ENCODE results near the gene TBCA. TPM values are rescaled to one million over a fixed set of nuclear protein-coding genes. Genes with fewer than 3 reads are reported as not detected.

Gene TBCA
- polyA plus RNA-seq, 1 of the 3 experiments (the other 2 are of a cell fraction): 199 TPM

GRCh38 chr5:77770293-77771005 lies 5.7 kb downstream of the TBCA start:
- H3K36me3 ChIP-seq (replicated peaks in 1 of 2; ENCODE audit: control insufficient read depth in 1 of 2, insufficient read depth in 2 of 2, low read length in 1 of 2): peaks cover 45 to 55% of the 10 kb centered on the region in 2 experiments
- ChIA-PET CTCF (interaction anchor here (0.6 to 1.2 kb wide), 2 partner anchors 13 to 19 kb away, joined by 3 read pairs; no protein-coding TSS in a partner anchor), POLR2A (interaction anchor here (0.6 kb wide), 1 partner anchor 8 kb away, joined by 3 read pairs; no protein-coding TSS in a partner anchor)
- no peak for TF ChIP-seq TEAD4 (IDR thresholded peaks at IDR 0.05; ENCODE audit: borderline replicate concordance, insufficient read depth)
- no peak for TF ChIP-seq RAD21 (IDR thresholded peaks at IDR 0.05; ENCODE audit: low read length)
- no peak for TF ChIP-seq CHD2 (IDR thresholded peaks at IDR 0.05; ENCODE audit: low read length, partially characterized antibody)
- TF ChIP-seq RCOR1 (IDR thresholded peaks at IDR 0.05; ENCODE audit: low read length): no peak
- no peak for TF ChIP-seq GATA2 (CRISPR knock-in tag; IDR thresholded peaks at IDR 0.05)
- TF ChIP-seq FOXJ3 (CRISPR knock-in tag; IDR thresholded peaks at IDR 0.05): no peak
- TF ChIP-seq ZBTB33 (IDR thresholded peaks at IDR 0.05; ENCODE audit: borderline replicate concordance, low read depth): no peak
- no peak for TF ChIP-seq YY1 (IDR thresholded peaks at IDR 0.05; ENCODE audit: low read depth)
- no peak for TF ChIP-seq FOXM1 (IDR thresholded peaks at IDR 0.05; ENCODE audit: low read depth)
- no peak for TF ChIP-seq SMC3 (IDR thresholded peaks at IDR 0.05; ENCODE audit: low read depth, low read length)
- H3F3A ChIP-seq (replicated peaks; ENCODE audit: insufficient read depth): no peaks in the 10 kb centered on the region
- peaks cover 89% of the 10 kb centered on the region for H4K20me1 ChIP-seq (ENCODE audit: insufficient read depth)
- WGBS (ENCODE audit: low lambda C conversion rate): 94% methylated on average over 4 of the region's 4 CpGs
- H3K79me2 ChIP-seq (ENCODE audit: insufficient read depth): peaks cover 98% of the 10 kb centered on the region
- no peak overlapping the region for H3K9ac ChIP-seq
- no peaks in the 10 kb centered on the region for H3K9me3 ChIP-seq
- H3K27me3 ChIP-seq (ENCODE audit: insufficient read depth): no peaks in the 10 kb centered on the region
- no peak overlapping the region for H3K27ac ChIP-seq (ENCODE audit: low read depth in 2 of 2, low read length in 1 of 2)
- H3K4me3 ChIP-seq (ENCODE audit: low read depth in 2 of 2, low read length in 1 of 2): no peak overlapping the region
- H3K9me2 ChIP-seq: no peaks in the 10 kb centered on the region
- H3K4me1 ChIP-seq (ENCODE audit: control insufficient read depth in 1 of 2, insufficient read depth in 2 of 2, low read depth in 1 of 2, low read length in 1 of 2): peaks cover 0 to 13% of the 10 kb centered on the region in 2 experiments; a peak in 3 of 4 replicates
- no peak overlapping the region for H2AFZ ChIP-seq (ENCODE audit: low read depth)
- DNase-seq: no peak
- H3K4me2 ChIP-seq: no peak overlapping the region

GRCh38 chr5:77768978-77769377 lies 7.2 kb downstream of the TBCA start:
- no peak overlapping the region for H3K27ac ChIP-seq (ENCODE audit: low read depth in 2 of 2, low read length in 1 of 2)
- ChIA-PET CTCF (no interaction called here), POLR2A (no interaction called here)
- TF ChIP-seq, protein P1, sequence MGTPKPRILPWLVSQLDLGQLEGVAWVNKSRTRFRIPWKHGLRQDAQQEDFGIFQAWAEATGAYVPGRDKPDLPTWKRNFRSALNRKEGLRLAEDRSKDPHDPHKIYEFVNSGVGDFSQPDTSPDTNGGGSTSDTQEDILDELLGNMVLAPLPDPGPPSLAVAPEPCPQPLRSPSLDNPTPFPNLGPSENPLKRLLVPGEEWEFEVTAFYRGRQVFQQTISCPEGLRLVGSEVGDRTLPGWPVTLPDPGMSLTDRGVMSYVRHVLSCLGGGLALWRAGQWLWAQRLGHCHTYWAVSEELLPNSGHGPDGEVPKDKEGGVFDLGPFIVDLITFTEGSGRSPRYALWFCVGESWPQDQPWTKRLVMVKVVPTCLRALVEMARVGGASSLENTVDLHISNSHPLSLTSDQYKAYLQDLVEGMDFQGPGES (IDR thresholded peaks at IDR 0.05; ENCODE audit: low read depth, low read length): no peak
- TF ChIP-seq EP300 (IDR thresholded peaks at IDR 0.05; ENCODE audit: borderline replicate concordance in 1 of 2, low read depth in 1 of 2, low read length in 1 of 2): no peak
- no peak for TF ChIP-seq GATA2 (CRISPR knock-in tag; IDR thresholded peaks at IDR 0.05)
- no peak for TF ChIP-seq REST (IDR thresholded peaks at IDR 0.05; ENCODE audit: low read depth, low read length)
- H3K4me1 ChIP-seq (ENCODE audit: control insufficient read depth in 1 of 2, insufficient read depth in 2 of 2, low read depth in 1 of 2, low read length in 1 of 2): no peaks in the 10 kb centered on the region; a peak in 3 of 4 replicates
- H4K20me1 ChIP-seq (ENCODE audit: insufficient read depth): peaks cover 85% of the 10 kb centered on the region
- peaks cover 49 to 57% of the 10 kb centered on the region in 2 experiments for H3K36me3 ChIP-seq (replicated peaks in 1 of 2; ENCODE audit: control insufficient read depth in 1 of 2, insufficient read depth in 2 of 2, low read length in 1 of 2)
- no peak for DNase-seq
- no peaks in the 10 kb centered on the region for H3F3A ChIP-seq (replicated peaks; ENCODE audit: insufficient read depth)
- H3K4me2 ChIP-seq: no peak overlapping the region
- H3K4me3 ChIP-seq (ENCODE audit: low read depth in 2 of 2, low read length in 1 of 2): no peak overlapping the region
- H3K9ac ChIP-seq: no peak overlapping the region
- H3K9me2 ChIP-seq: no peaks in the 10 kb centered on the region
- H3K9me3 ChIP-seq: no peaks in the 10 kb centered on the region
- H3K79me2 ChIP-seq (ENCODE audit: insufficient read depth): peaks cover 97% of the 10 kb centered on the region
- H2AFZ ChIP-seq (ENCODE audit: low read depth): no peak overlapping the region
- no peaks in the 10 kb centered on the region for H3K27me3 ChIP-seq (ENCODE audit: insufficient read depth)
